Activated CD4-positive, CD25-positive, alpha-beta regulatory T cell treated with anti-CD3 and anti-CD28 coated beads, Interleukin-2, amount 50 U/mL, for 72 hours (primary cell): ENCODE measurements around the gene NKIRAS2.
A peak's percentile ranks its signal among the peaks of the same experiment; 100 is the strongest.

ENCODE experiments used
- DNase-seq: peaks from one replicate; pipeline ENCODE4 v3.0.0; 2021

NKIRAS2 gene

GRCh38 chr17:42019509-42020404 is at the start of gene NKIRAS2:
TSS of gene NKIRAS2 (plus strand) at chr17:42020090. CDS start at chr17:42021578, 1,488 bp downstream.
- peak; percentile 95 for DNase-seq

- DNase-seq: no peak
Measured at GRCh38 chr17:41970901-41971331, 49.0 kb upstream of the NKIRAS2 start.

GRCh38 chr17:41971721-41972523 is 48.0 kb upstream of the NKIRAS2 start:
- no peak for DNase-seq

- DNase-seq: no peak
Measured at GRCh38 chr17:41972571-41973407, 47.1 kb upstream of the NKIRAS2 start.

GRCh38 chr17:41973408-41973811 is 46.5 kb upstream of the NKIRAS2 start:
- no peak for DNase-seq

GRCh38 chr17:41974031-41974430 is 45.9 kb upstream of the NKIRAS2 start:
- no peak for DNase-seq

GRCh38 chr17:41974658-41975057 is 45.2 kb upstream of the NKIRAS2 start:
- no peak for DNase-seq

GRCh38 chr17:41975099-41976083 is 44.5 kb upstream of the NKIRAS2 start:
- no peak for DNase-seq

- DNase-seq: no peak
Measured at GRCh38 chr17:41976142-41976768, 43.6 kb upstream of the NKIRAS2 start.

GRCh38 chr17:41977991-41978390 is 41.9 kb upstream of the NKIRAS2 start:
- no peak for DNase-seq

GRCh38 chr17:41982026-41982760 is 37.7 kb upstream of the NKIRAS2 start:
- DNase-seq: no peak

GRCh38 chr17:41984454-41984853 is 35.4 kb upstream of the NKIRAS2 start:
- DNase-seq: no peak

- no peak for DNase-seq
Measured at GRCh38 chr17:41985919-41986318, 34.0 kb upstream of the NKIRAS2 start.

GRCh38 chr17:41986634-41987033 is 33.3 kb upstream of the NKIRAS2 start:
- no peak for DNase-seq

GRCh38 chr17:41987642-41988041 is 32.2 kb upstream of the NKIRAS2 start:
- DNase-seq: no peak

GRCh38 chr17:41988418-41988817 is 31.5 kb upstream of the NKIRAS2 start:
- DNase-seq: no peak

GRCh38 chr17:41989702-41990419 is 30.0 kb upstream of the NKIRAS2 start:
- DNase-seq: no peak

- DNase-seq: no peak
Measured at GRCh38 chr17:41992576-41992975, 27.3 kb upstream of the NKIRAS2 start.

GRCh38 chr17:41996855-41997164 is 23.1 kb upstream of the NKIRAS2 start:
- no peak for DNase-seq

- no peak for DNase-seq
Measured at GRCh38 chr17:41998497-41998896, 21.4 kb upstream of the NKIRAS2 start.
